ENCODE data around the gene PLCH1. TPM values are rescaled to one million over a fixed set of nuclear protein-coding genes. Genes with fewer than 3 reads are reported as not detected.

The PLCH1 gene
- polyA plus RNA-seq, 1 donor (not counting 4 experiments of a cell fraction or from before 2014, with no cell fraction given), result 0.05 TPM

GRCh38 chr3:155360281-155360680 is 384.6 kb downstream of the PLCH1 start:
- H2AFZ ChIP-seq (ENCODE audit: control insufficient read depth, low read length), result no peak overlapping the region
- no peak overlapping the region for H3K4me3 ChIP-seq (ENCODE audit: control insufficient read depth in 2 of 3, extremely low read depth in 1 of 3, insufficient read depth in 2 of 3, low read depth in 1 of 3, low read length in 3 of 3)
- H4K20me1 ChIP-seq (ENCODE audit: control insufficient read depth, extremely low read depth, insufficient read depth, low read length), result no peaks in the 10 kb centered on the region
- H3K27me3 ChIP-seq (ENCODE audit: control insufficient read depth, extremely low read depth, insufficient read depth, low read length), result no peaks in the 10 kb centered on the region
- DNase-seq (ENCODE audit: low read depth, low spot score), result no peak
- dilution Hi-C loops (cut with MboI; ENCODE audit: extremely low pct_ligation_motif_present, low sequenced_read_pairs), result no loop called here
- no peak overlapping the region for H3K9ac ChIP-seq (ENCODE audit: control insufficient read depth, extremely low read depth, insufficient read depth, low read length)
- H3K9me1 ChIP-seq (ENCODE audit: control insufficient read depth, extremely low read depth, insufficient read depth, low read length), result no peaks in the 10 kb centered on the region
- no peak overlapping the region for H3K4me2 ChIP-seq (ENCODE audit: control insufficient read depth, extremely low read depth, insufficient read depth, low read depth, low read length)
- no peak overlapping the region for H3K27ac ChIP-seq (ENCODE audit: control insufficient read depth, insufficient read depth, low read length)
- no peak for TF ChIP-seq CTCF (optimal IDR thresholded peaks at IDR 0.05 in 1 of 3, IDR thresholded peaks at IDR 0.05 in 1 of 3, conservative IDR thresholded peaks at IDR 0.05 in 1 of 3; ENCODE audit: extremely low read depth in 1 of 3, insufficient read depth in 2 of 3, low read length in 3 of 3)
- TF ChIP-seq EZH2 (IDR thresholded peaks at IDR 0.05; ENCODE audit: low read length), result no peak
- no peak for FAIRE-seq
- no peaks in the 10 kb centered on the region for H3K79me2 ChIP-seq (ENCODE audit: control insufficient read depth, insufficient read depth, low read length)
- no peaks in the 10 kb centered on the region for H3K36me3 ChIP-seq (ENCODE audit: control insufficient read depth in 2 of 2, extremely low read depth in 1 of 2, insufficient read depth in 2 of 2, low read length in 2 of 2)
- no peaks in the 10 kb centered on the region for H3K4me1 ChIP-seq (ENCODE audit: control insufficient read depth, extremely low read depth, insufficient read depth, low read length)
- no peaks in the 10 kb centered on the region for H3K9me3 ChIP-seq (ENCODE audit: control insufficient read depth, low read depth, low read length)

GRCh38 chr3:155356594-155357370 is 388.1 kb downstream of the PLCH1 start:
- no peaks in the 10 kb centered on the region for H3K36me3 ChIP-seq (ENCODE audit: control insufficient read depth in 2 of 2, extremely low read depth in 1 of 2, insufficient read depth in 2 of 2, low read length in 2 of 2)
- no peaks in the 10 kb centered on the region for H3K4me1 ChIP-seq (ENCODE audit: control insufficient read depth, extremely low read depth, insufficient read depth, low read length)
- H3K27me3 ChIP-seq (ENCODE audit: control insufficient read depth, extremely low read depth, insufficient read depth, low read length), result no peaks in the 10 kb centered on the region
- no peak overlapping the region for H3K4me3 ChIP-seq (ENCODE audit: control insufficient read depth in 2 of 3, extremely low read depth in 1 of 3, insufficient read depth in 2 of 3, low read depth in 1 of 3, low read length in 3 of 3)
- no peak overlapping the region for H3K27ac ChIP-seq (ENCODE audit: control insufficient read depth, insufficient read depth, low read length)
- no peak for TF ChIP-seq EZH2 (IDR thresholded peaks at IDR 0.05; ENCODE audit: low read length)
- peak in 2 of 3 experiments; percentile 3 to 29 for TF ChIP-seq CTCF (optimal IDR thresholded peaks at IDR 0.05 in 1 of 3, IDR thresholded peaks at IDR 0.05 in 1 of 3, conservative IDR thresholded peaks at IDR 0.05 in 1 of 3; ENCODE audit: extremely low read depth in 1 of 3, insufficient read depth in 2 of 3, low read length in 3 of 3)
- dilution Hi-C loops (cut with MboI; ENCODE audit: extremely low pct_ligation_motif_present, low sequenced_read_pairs), result no loop called here
- no peak overlapping the region for H3K9ac ChIP-seq (ENCODE audit: control insufficient read depth, extremely low read depth, insufficient read depth, low read length)
- no peak overlapping the region for H2AFZ ChIP-seq (ENCODE audit: control insufficient read depth, low read length)
- no peak for FAIRE-seq
- no peak for DNase-seq (ENCODE audit: low read depth, low spot score)
- H3K4me2 ChIP-seq (ENCODE audit: control insufficient read depth, extremely low read depth, insufficient read depth, low read depth, low read length), result no peak overlapping the region
- no peaks in the 10 kb centered on the region for H3K9me3 ChIP-seq (ENCODE audit: control insufficient read depth, low read depth, low read length)
- H3K9me1 ChIP-seq (ENCODE audit: control insufficient read depth, extremely low read depth, insufficient read depth, low read length), result no peaks in the 10 kb centered on the region
- no peaks in the 10 kb centered on the region for H3K79me2 ChIP-seq (ENCODE audit: control insufficient read depth, insufficient read depth, low read length)
- no peaks in the 10 kb centered on the region for H4K20me1 ChIP-seq (ENCODE audit: control insufficient read depth, extremely low read depth, insufficient read depth, low read length)
